ENCODE results near the gene PRADC1. TPM values are rescaled to one million over a fixed set of nuclear protein-coding genes. Genes with fewer than 3 reads are reported as not detected.

PRADC1 gene
- total and polyA plus RNA-seq, 7 donors = 53.6 to 118 (median 87.6) TPM

DNA sequence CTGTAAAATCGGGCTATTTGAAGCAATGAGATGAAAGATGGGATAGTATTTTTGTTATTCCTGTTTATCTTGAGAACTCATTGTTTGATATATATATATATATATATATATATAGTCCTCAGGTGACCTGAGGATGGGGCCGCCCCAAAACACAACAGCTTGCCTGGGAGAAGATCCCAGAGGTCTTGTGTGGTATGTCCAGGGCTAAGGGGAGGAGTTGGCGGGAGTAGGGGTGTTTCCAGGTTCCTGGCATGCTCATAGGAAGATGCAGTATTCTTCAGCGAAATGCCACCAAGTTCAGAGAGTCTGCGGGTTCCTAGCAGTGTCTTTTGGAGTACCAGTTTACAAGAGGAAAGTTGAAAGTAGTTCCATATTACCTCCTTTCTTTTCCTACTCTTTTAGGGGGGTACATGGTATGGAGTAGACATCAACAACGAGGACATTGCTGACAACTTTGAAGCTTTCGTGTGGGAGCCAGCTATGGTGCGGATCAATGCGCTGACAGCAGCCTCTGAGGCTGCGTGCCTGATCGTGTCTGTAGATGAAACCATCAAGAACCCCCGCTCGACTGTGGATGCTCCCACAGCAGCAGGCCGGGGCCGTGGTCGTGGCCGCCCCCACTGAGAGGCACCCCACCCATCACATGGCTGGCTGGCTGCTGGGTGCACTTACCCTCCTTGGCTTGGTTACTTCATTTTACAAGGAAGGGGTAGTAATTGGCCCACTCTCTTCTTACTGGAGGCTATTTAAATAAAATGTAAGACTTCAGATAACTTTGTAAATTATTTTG is 19.4 kb upstream of the PRADC1 start:
- WGBS, 3 donors = 86 to 92% (median 90%) methylated on average over 17 of the region's 17 CpGs

DNA sequence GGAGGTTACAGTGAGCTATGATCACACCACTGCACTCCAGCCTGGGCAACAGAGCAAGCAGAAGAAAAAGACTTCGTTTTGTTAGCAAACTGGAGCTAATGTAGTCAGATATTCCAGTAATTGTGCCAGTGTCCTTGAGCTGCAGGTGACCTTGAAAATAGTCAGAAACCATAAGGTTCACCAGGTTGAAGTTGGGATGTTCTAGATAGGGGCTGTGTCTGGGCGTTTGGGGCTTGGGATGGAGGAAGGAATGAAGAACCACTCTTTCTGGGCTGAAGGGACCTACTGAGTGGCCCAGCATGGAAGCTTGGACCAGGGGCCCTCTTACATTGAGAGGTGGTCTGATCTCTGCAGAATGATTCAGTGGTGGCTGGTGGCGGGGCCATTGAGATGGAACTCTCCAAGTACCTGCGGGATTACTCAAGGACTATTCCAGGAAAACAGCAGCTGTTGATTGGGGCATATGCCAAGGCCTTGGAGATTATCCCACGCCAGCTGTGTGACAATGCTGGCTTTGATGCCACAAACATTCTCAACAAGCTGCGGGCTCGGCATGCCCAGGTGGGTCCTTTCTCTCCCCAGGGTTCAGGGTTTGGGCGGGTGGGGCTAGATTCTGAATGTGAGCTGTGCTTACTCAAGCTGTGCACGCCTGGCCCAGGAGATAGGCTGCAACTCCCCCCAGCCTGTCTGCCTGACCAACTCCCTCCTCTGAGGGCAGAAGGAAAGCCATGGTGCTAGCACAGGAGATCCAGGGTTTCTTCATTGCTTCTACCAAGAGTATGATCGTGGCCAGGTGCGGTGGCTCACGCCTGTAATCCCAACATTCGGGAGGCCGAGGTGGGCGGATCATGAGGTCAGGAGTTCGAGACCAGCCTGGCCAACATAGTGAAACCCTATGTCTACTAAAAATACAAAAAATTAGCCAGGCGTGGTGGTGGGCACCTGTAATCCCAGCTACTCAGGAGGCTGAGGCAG is 18.1 kb upstream of the PRADC1 start:
- Histone ChIP-seq H3K27me3 (ENCODE audit: insufficient read depth in 3 of 3, low read length in 2 of 3) (no peaks in the 10 kb centered on the region), H3K4me1 (no peaks in the 10 kb centered on the region), H3K9me3 (no peaks in the 10 kb centered on the region), H3K4me3 (no peak overlapping the region), H3K36me3 (ENCODE audit: insufficient read depth in 1 of 2, low read depth in 1 of 2) (peaks cover 26 to 92% of the 10 kb centered on the region in 2 donors), H3K27ac (peak overlapping the region; percentile 47)
- intact Hi-C loops (cut with DNase I) = no loop called here
- TF ChIP-seq, protein P1, sequence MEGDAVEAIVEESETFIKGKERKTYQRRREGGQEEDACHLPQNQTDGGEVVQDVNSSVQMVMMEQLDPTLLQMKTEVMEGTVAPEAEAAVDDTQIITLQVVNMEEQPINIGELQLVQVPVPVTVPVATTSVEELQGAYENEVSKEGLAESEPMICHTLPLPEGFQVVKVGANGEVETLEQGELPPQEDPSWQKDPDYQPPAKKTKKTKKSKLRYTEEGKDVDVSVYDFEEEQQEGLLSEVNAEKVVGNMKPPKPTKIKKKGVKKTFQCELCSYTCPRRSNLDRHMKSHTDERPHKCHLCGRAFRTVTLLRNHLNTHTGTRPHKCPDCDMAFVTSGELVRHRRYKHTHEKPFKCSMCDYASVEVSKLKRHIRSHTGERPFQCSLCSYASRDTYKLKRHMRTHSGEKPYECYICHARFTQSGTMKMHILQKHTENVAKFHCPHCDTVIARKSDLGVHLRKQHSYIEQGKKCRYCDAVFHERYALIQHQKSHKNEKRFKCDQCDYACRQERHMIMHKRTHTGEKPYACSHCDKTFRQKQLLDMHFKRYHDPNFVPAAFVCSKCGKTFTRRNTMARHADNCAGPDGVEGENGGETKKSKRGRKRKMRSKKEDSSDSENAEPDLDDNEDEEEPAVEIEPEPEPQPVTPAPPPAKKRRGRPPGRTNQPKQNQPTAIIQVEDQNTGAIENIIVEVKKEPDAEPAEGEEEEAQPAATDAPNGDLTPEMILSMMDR (IDR thresholded peaks at IDR 0.05) = no peak
- ATAC-seq = peak; percentile 85 to 88 (median 88)
- 67 to 77% (median 71%) methylated on average over 17 of the region's 17 CpGs for WGBS, 3 donors
- peak; percentile 39 to 63 for DNase-seq

More for the DNA sequence above, 19.4 kb upstream of the PRADC1 start:
- TF ChIP-seq, protein P1 (IDR thresholded peaks at IDR 0.05) = no peak
- no peak for DNase-seq
- Histone ChIP-seq H3K36me3 (ENCODE audit: insufficient read depth in 1 of 2, low read depth in 1 of 2) (peaks cover 26 to 79% of the 10 kb centered on the region in 2 donors), H3K27me3 (ENCODE audit: insufficient read depth in 3 of 3, low read length in 2 of 3) (no peaks in the 10 kb centered on the region), H3K4me3 (no peak overlapping the region), H3K9me3 (no peaks in the 10 kb centered on the region), H3K4me1 (no peaks in the 10 kb centered on the region), H3K27ac (no peak overlapping the region)
- intact Hi-C loops (cut with DNase I) = no loop called here
- no peak for ATAC-seq

DNA sequence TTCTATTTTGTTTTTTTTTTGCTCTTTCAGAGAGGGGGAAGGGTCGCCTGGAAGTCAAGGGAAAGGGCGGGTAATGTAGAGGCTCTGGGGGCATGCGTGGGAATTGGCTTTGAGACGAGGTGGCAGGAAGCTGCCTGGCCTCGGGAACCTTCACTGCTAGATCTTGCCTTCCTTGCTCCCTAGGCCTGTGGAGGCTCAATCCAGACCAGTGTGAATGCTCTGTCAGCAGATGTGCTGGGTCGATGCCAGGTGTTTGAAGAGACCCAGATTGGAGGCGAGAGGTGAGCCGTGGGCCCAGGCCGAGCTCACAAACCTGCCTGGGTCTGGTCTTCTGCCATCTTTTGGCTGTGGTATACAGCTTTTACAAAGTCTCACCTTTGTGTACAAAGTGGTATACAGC is 16.6 kb upstream of the PRADC1 start:
- TF ChIP-seq, protein P1 (IDR thresholded peaks at IDR 0.05) = no peak
- Histone ChIP-seq H3K27me3 (ENCODE audit: insufficient read depth in 3 of 3, low read length in 2 of 3) (no peaks in the 10 kb centered on the region), H3K9me3 (no peaks in the 10 kb centered on the region), H3K36me3 (ENCODE audit: insufficient read depth in 1 of 2, low read depth in 1 of 2) (peaks cover 26 to 100% of the 10 kb centered on the region in 2 donors), H3K4me3 (no peak overlapping the region), H3K4me1 (no peaks in the 10 kb centered on the region), H3K27ac (no peak overlapping the region)
- intact Hi-C loops (cut with DNase I) = no loop called here
- ATAC-seq = no peak
- 74 to 82% (median 76%) methylated on average over 9 of the region's 9 CpGs for WGBS, 3 donors
- no peak for DNase-seq

DNA sequence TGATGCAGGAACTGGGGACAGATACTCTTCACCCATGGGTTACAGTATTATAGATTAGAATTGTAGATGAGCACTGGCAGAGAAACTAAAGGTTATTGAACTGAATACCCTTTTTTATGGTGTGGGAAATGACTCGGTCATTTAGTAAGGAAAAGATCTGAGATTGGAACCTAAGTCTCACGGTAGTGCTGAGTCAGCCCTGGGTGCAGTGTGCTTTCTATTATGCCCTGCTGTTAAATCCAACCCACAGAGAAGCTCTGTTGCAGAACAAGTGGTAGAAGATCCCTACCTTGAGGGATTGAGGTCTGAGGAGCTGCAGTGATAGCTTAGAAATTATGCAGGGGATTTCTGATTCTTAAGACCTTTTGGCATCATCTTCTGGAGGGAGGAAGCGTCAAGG is 13.8 kb upstream of the PRADC1 start:
- WGBS, 3 donors = 84 to 92% (median 86%) methylated on average over 3 of the region's 3 CpGs
- no peak for ATAC-seq
- no peak overlapping the region for H3K27ac ChIP-seq
- H3K4me3 ChIP-seq = no peak overlapping the region
- TF ChIP-seq, protein P1 (IDR thresholded peaks at IDR 0.05) = no peak
- H3K27me3 ChIP-seq (ENCODE audit: insufficient read depth in 3 of 3, low read length in 2 of 3) = no peaks in the 10 kb centered on the region
- no peak for DNase-seq
- no peaks in the 10 kb centered on the region for H3K9me3 ChIP-seq
- intact Hi-C loops (cut with DNase I) = no loop called here
- H3K36me3 ChIP-seq (ENCODE audit: insufficient read depth in 1 of 2, low read depth in 1 of 2) = peaks cover 35 to 100% of the 10 kb centered on the region in 2 donors
- no peaks in the 10 kb centered on the region for H3K4me1 ChIP-seq
